ENCODE results near the gene CEP68.
"Not testable (repeated sequence)": the region's sequence is repeated elsewhere in the genome, so short reads cannot be mapped to it uniquely, and the experiment has no call there.

DNA sequence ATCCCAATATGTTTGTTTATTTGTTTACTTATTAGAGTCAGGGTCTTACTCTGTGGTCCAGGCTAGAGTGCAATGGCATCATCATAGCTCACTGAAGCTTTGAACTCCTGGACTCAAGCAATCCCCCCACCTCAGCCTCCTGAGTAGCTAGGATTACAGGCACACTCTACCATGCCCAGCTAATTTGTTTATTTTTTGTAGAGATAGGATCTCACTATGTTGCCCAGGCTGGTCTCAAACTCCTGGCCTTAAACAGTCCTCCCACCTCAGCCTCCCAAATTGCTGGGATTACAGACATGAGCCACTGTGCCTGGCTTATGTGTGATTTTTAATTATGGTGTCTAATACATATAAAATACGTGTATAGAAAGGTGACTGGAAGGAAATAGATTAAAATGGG lies 36.0 kb upstream of the CEP68 start:
- TF ChIP-seq EZH2 (IDR thresholded peaks at IDR 0.05; ENCODE audit: insufficient read depth, poor library complexity, severe bottlenecking); EZH2phosphoT487 (IDR thresholded peaks at IDR 0.05; ENCODE audit: insufficient read depth, low read depth): not testable (repeated sequence)
